Liver (tissue), 3 donors: Measurements from ENCODE around the gene LMNTD2.

ENCODE experiments used
- CTCF ChIP-seq: fragments of 150-350 bp; IDR thresholded peaks from 2 replicates; pipeline ENCODE4 v1.5.1; 2017; ENCODE audit warnings: improper control_type of control experiment, low read depth, low read length; ENCODE audit not compliant: missing input control
- MAX ChIP-seq: IDR thresholded peaks from 2 replicates; pipeline ENCODE4 v1.6.1; 2016; ENCODE audit warnings: antibody characterized with exemption
- RAD21 ChIP-seq, 2 donors: IDR thresholded peaks; 2 replicates each; pipeline ENCODE4 v1.6.1; 2016; ENCODE audit warnings: antibody characterized with exemption in 2 of 2, mild to moderate bottlenecking in 2 of 2
- SP1 ChIP-seq: IDR thresholded peaks from 2 replicates; pipeline ENCODE4 v1.6.1; 2018; ENCODE audit warnings: antibody characterized with exemption, mild to moderate bottlenecking
- ZBTB33 ChIP-seq: IDR thresholded peaks from 2 replicates; pipeline ENCODE4 v1.6.1; 2016; ENCODE audit warnings: antibody characterized with exemption
- donor health status: healthy.
- donor health status: healthy.

GRCh38 chr11:541433-541885 is 19.1 kb downstream of the LMNTD2 start:
- TF ChIP-seq MAX (no peak), CTCF (no peak), ZBTB33 (no peak), RAD21 (IDR thresholded peaks at IDR 0.05) (no peak), SP1 (no peak)
